Measurements from ENCODE around the gene RENBP. TPM values are rescaled to one million over a fixed set of nuclear protein-coding genes. Genes with fewer than 3 reads are reported as not detected.

The RENBP gene
- polyA plus RNA-seq, 1 experiment, result 0.16 TPM

Small RNA genes lying within 50 kb of the gene (small RNA-seq; reads per million reads assigned to genes)
- gene MIR3202-1 (ENCODE audit: insufficient read length, low read depth), result not detected

Other genes with a start within 250 kb of the RENBP start
- 108 and 114 TPM in 2 replicates for gene BCAP31, start 220.3 kb downstream of the RENBP start, polyA plus RNA-seq (2011; rRNA removed)
- gene ABCD1, start 219.8 kb downstream of the RENBP start, polyA plus RNA-seq (2011; rRNA removed), result 4.2 and 5.8 TPM in 2 replicates
- gene PLXNB3, start 180.4 kb downstream of the RENBP start, polyA plus RNA-seq (2011; rRNA removed), result 4.6 and 5.5 TPM in 2 replicates
- gene SRPK3, start 163.6 kb downstream of the RENBP start, polyA plus RNA-seq (2011; rRNA removed), result 0.27 and 0.51 TPM in 2 replicates
- 42.8 and 60.7 TPM in 2 replicates for gene IDH3G, start 150.3 kb downstream of the RENBP start, polyA plus RNA-seq (2011; rRNA removed)
- 277 and 363 TPM in 2 replicates for gene SSR4, start 150.0 kb downstream of the RENBP start, polyA plus RNA-seq (2011; rRNA removed)
- 0.04 and 0.29 TPM in 2 replicates for gene PDZD4, start 114.1 kb downstream of the RENBP start, polyA plus RNA-seq (2011; rRNA removed)
- gene L1CAM, start 58.5 kb downstream of the RENBP start, polyA plus RNA-seq (2011; rRNA removed), result 0.06 and 0.10 TPM in 2 replicates
- not detected in 2 replicates for gene AVPR2, start 40.0 kb downstream of the RENBP start, polyA plus RNA-seq (2011; rRNA removed)
- gene ARHGAP4, start 18.4 kb downstream of the RENBP start, polyA plus RNA-seq (2011; rRNA removed), result 0.12 and 0.16 TPM in 2 replicates
- gene NAA10, start 9.6 kb downstream of the RENBP start, polyA plus RNA-seq (2011; rRNA removed), result 42.9 and 63.4 TPM in 2 replicates
- 2.7 and 5.8 TPM in 2 replicates for gene HCFC1, start 27.2 kb upstream of the RENBP start, polyA plus RNA-seq (2011; rRNA removed)
- 3.2 and 3.9 TPM in 2 replicates for gene TMEM187, start 28.1 kb upstream of the RENBP start, polyA plus RNA-seq (2011; rRNA removed)
- gene IRAK1, start 75.3 kb upstream of the RENBP start, polyA plus RNA-seq (2011; rRNA removed), result 31.6 and 36.7 TPM in 2 replicates
- gene MECP2, start 153.1 kb upstream of the RENBP start, polyA plus RNA-seq (2011; rRNA removed), result 12.4 and 12.8 TPM in 2 replicates
- not detected in 2 replicates for gene OPN1LW, start 199.6 kb upstream of the RENBP start, polyA plus RNA-seq (2011; rRNA removed)
- gene OPN1MW, start 238.0 kb upstream of the RENBP start, polyA plus RNA-seq (2011; rRNA removed), result not detected in 2 replicates

Data from AG04450 (cell line).